ENCODE data around the gene PHEX. TPM values are rescaled to one million over a fixed set of nuclear protein-coding genes. Genes with fewer than 3 reads are reported as not detected.

Gene PHEX
- total RNA-seq, 4 donors from 2014 or later = 0.14 to 0.20 TPM; not detected in 2

GRCh38 chrX:22164770-22165388 is 132.8 kb downstream of the PHEX start:
- in situ Hi-C loops (cut with MboI; ENCODE audit: low pct_ligation_motif_present in 1 of 4, low pct_unique_long_range_greater_than_20kb in 1 of 4, low sequenced_read_pairs in 3 of 4) (loop anchor here in 1 of 4 donors (25.0 kb wide), 1 partner anchor 572 kb away; no protein-coding TSS in a partner anchor), intact Hi-C loops (cut with DNase I; ENCODE audit: low total_unique reads) (no loop called here)
- 39 to 44% methylated on average over 2 to 3 of the region's 3 CpGs for WGBS, 2 donors (ENCODE audit: low coverage in 1 of 2)

GRCh38 chrX:22165732-22166457 is 133.8 kb downstream of the PHEX start:
- Histone ChIP-seq H3K27me3 (no peaks in the 10 kb centered on the region), H3K36me3 (no peaks in the 10 kb centered on the region), H3K4me1 (no peaks in the 10 kb centered on the region), H3K27ac (no peak overlapping the region), H3K9me3 (no peaks in the 10 kb centered on the region), H3K4me3 (no peak overlapping the region)
- in situ Hi-C loops (cut with MboI; ENCODE audit: low pct_ligation_motif_present in 1 of 4, low pct_unique_long_range_greater_than_20kb in 1 of 4, low sequenced_read_pairs in 3 of 4) (loop anchor here in 1 of 4 donors (25.0 kb wide), 1 partner anchor 571 kb away; no protein-coding TSS in a partner anchor), intact Hi-C loops (cut with DNase I; ENCODE audit: low total_unique reads) (no loop called here)
- DNase-seq = no peak
- WGBS, 2 donors (ENCODE audit: low coverage in 1 of 2) = 76 to 84% methylated on average over 2 to 4 of the region's 4 CpGs
- TF ChIP-seq CTCF (IDR thresholded peaks at IDR 0.05) (no peak), POLR2AphosphoS5 (IDR thresholded peaks at IDR 0.05) (no peak), POLR2A (IDR thresholded peaks at IDR 0.05) (no peak), EP300 (IDR thresholded peaks at IDR 0.05; ENCODE audit: low read depth) (no peak)

More at GRCh38 chrX:22164770-22165388, 132.8 kb downstream of the PHEX start:
- H3K27me3 ChIP-seq = no peaks in the 10 kb centered on the region
- DNase-seq = no peak
- H3K27ac ChIP-seq = no peak overlapping the region
- no peaks in the 10 kb centered on the region for H3K36me3 ChIP-seq
- no peak overlapping the region for H3K4me3 ChIP-seq
- no peaks in the 10 kb centered on the region for H3K4me1 ChIP-seq
- TF ChIP-seq CTCF (IDR thresholded peaks at IDR 0.05) (no peak), EP300 (IDR thresholded peaks at IDR 0.05; ENCODE audit: low read depth) (no peak), POLR2A (IDR thresholded peaks at IDR 0.05) (no peak), POLR2AphosphoS5 (IDR thresholded peaks at IDR 0.05) (no peak)
- H3K9me3 ChIP-seq = no peaks in the 10 kb centered on the region

DNA sequence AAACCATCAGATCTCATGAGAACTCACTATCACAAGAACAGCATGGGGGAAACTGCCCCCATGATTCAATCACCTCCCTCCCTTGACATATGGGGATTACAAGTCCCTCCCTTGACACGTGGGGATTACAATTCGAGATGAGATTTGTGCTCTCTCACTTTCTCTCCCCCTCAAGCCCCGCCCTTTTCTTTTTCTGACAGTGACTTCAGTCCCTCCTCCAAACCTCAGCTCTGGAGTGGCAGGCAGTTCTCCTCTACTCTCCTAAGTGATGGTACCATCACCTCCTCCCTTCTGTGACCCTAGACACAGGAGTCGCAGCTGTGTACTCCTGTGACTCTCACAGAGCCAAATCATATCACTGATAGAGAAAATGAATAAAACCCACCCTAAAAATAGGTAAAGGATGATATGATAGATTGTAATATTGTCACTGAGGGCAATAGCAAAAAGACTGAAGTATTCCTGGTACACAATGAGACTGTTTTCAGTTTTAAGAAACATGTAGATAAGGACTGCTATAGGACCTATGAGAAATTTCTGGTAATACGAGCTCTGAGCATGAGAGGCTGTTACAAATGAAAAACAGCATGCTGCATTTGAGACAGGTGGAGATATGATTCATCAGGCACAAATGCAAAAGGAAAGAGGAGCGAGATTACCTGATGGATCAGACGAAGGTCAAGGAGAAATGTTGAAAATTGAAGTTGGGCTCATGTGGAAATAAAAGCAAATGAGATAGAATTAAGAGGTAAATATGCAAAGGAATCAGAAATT is 139.3 kb downstream of the PHEX start:
- WGBS, 2 donors (ENCODE audit: low coverage in 1 of 2) = 61 to 68% methylated on average over 4 to 7 of the region's 7 CpGs
- in situ Hi-C loops (cut with MboI; ENCODE audit: low pct_ligation_motif_present in 1 of 4, low pct_unique_long_range_greater_than_20kb in 1 of 4, low sequenced_read_pairs in 3 of 4) = loop anchor here in 1 of 4 donors (25.0 kb wide), 1 partner anchor 566 kb away; no protein-coding TSS in a partner anchor
- TF ChIP-seq POLR2AphosphoS5 (IDR thresholded peaks at IDR 0.05) = no peak
- no peak for TF ChIP-seq POLR2A (IDR thresholded peaks at IDR 0.05)
- no peak for TF ChIP-seq CTCF (IDR thresholded peaks at IDR 0.05)
- no peak for TF ChIP-seq EP300 (IDR thresholded peaks at IDR 0.05; ENCODE audit: low read depth)
- Histone ChIP-seq H3K4me1 (no peaks in the 10 kb centered on the region), H3K4me3 (no peak overlapping the region), H3K36me3 (no peaks in the 10 kb centered on the region), H3K9me3 (no peaks in the 10 kb centered on the region), H3K27ac (no peak overlapping the region), H3K27me3 (no peaks in the 10 kb centered on the region)
- intact Hi-C loops (cut with DNase I; ENCODE audit: low total_unique reads) = no loop called here
- DNase-seq = no peak

- no peak for DNase-seq
- H3K27me3 ChIP-seq = no peaks in the 10 kb centered on the region
- H3K4me3 ChIP-seq = no peak overlapping the region
- in situ Hi-C loops (cut with MboI; ENCODE audit: low pct_ligation_motif_present in 1 of 4, low pct_unique_long_range_greater_than_20kb in 1 of 4, low sequenced_read_pairs in 3 of 4) (loop anchor here in 1 of 4 donors (25.0 kb wide), 1 partner anchor 563 kb away; no protein-coding TSS in a partner anchor), intact Hi-C loops (cut with DNase I; ENCODE audit: low total_unique reads) (no loop called here)
- H3K9me3 ChIP-seq = no peaks in the 10 kb centered on the region
- no peaks in the 10 kb centered on the region for H3K4me1 ChIP-seq
- TF ChIP-seq CTCF (IDR thresholded peaks at IDR 0.05) = no peak
- no peak for TF ChIP-seq POLR2A (IDR thresholded peaks at IDR 0.05)
- TF ChIP-seq POLR2AphosphoS5 (IDR thresholded peaks at IDR 0.05) = no peak
- no peak for TF ChIP-seq EP300 (IDR thresholded peaks at IDR 0.05; ENCODE audit: low read depth)
- 91 to 100% methylated on average over 2 to 5 of the region's 5 CpGs for WGBS, 2 donors (ENCODE audit: low coverage in 1 of 2)
- H3K27ac ChIP-seq = no peak overlapping the region
- no peaks in the 10 kb centered on the region for H3K36me3 ChIP-seq
These were observed 141.8 kb downstream of the PHEX start for GRCh38 chrX:22173966-22174365.
